NCI-H2029 treated with DMSO at 0.1 percent for 48 hours (cell line): Measurements from ENCODE around the gene MT1X.

ENCODE experiments used
- DNase-seq: peaks from one replicate; lab custom pipeline; 2025; lab: John Stamatoyannopoulos, UW

The MT1X gene

GRCh38 chr16:56681939-56682702 is at the start of gene MT1X:
Gene MT1X (plus strand): TSS chr16:56682470. CDS start chr16:56682541, 71 bp downstream.
- DNase-seq: peak; percentile 55

- no peak for DNase-seq
Measured at GRCh38 chr16:56632848-56633365, 49.4 kb upstream of the MT1X start.

DNA sequence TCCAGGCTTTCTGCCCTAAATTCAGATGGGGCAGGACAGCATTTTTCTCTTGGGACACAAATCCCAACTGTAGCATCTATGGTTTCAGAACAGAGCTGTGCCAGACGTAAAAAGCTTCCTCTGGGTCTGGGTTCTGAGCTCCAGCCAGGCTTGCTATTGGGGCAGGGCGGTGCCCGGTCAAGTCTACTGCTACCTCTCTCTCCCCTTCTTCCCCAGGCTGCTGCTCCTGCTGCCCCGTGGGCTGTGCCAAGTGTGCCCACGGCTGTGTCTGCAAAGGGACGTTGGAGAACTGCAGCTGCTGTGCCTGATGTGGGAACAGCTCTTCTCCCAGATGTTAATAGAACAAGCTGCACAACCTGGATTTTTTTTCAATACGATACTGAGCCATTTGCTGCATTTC is 48.7 kb upstream of the MT1X start:
- DNase-seq: no peak

GRCh38 chr16:56634715-56635440 is 47.4 kb upstream of the MT1X start:
- DNase-seq: no peak

DNA sequence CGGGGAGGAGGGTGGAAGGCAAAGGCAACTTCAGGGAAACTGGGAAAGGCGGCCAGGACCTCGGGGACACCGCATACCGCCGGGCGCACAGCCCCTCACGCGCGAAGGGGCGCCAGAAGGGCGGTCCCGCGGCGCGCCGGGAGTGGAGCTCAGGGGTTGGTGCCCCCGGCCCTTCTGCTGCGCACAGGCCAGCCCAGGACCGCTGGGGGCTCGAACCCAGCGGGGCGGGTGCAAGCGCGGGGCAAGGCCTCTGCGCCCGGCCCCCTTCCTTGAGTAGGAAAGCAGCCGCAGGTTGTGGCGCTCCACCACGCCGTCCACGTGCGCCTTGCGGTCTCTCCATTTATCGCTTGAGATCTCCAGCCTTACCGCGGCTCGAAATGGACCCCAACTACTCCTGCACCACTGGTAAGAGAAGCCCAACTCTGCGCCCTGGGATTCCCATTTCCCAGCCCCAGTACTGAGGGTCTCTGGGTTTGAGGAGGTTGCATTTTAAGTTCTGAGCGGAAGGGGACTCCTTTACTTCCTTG is 46.8 kb upstream of the MT1X start:
- no peak for DNase-seq

DNA sequence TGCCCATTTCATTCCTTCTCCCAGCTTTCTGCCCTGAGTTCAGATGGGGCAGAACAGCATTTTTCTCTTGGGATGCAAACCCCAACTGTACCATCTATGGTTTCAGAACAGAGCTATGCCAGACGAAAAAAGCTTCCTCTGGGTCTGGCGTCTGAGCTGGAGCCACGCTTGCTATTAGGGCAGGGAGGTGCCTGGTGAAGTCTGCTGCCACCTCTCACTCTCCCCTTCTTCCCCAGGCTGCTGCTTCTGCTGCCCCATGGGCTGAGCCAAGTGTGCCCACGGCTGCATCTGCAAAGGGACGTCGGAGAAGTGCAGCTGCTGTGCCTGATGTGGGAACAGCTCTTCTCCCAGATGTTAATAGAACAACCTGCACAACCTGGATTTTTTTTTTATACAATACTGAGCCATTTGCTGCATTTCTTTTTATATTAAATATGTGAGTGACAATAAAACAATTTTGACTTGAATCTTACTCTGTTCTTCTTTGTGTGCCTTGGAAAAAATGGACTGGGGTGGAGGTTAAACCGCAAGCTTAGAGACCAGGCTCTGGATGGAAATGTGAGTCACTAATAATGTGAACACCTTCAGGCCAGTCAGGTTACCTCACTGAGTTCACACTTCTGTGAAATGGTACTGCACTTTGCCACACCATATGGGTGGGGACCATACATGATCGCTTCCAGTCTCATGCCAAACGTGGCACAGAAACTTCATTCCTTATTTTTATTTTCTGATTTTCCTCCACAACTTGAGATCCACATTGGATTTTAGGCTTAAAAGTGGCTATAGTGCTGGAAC is 45.5 kb upstream of the MT1X start:
- no peak for DNase-seq

GRCh38 chr16:56637814-56638750 is 44.2 kb upstream of the MT1X start, which contains the start of gene MT1A:
Gene MT1A (plus strand): TSS chr16:56638666. CDS start chr16:56638739, 73 bp downstream.
- DNase-seq: no peak

DNA sequence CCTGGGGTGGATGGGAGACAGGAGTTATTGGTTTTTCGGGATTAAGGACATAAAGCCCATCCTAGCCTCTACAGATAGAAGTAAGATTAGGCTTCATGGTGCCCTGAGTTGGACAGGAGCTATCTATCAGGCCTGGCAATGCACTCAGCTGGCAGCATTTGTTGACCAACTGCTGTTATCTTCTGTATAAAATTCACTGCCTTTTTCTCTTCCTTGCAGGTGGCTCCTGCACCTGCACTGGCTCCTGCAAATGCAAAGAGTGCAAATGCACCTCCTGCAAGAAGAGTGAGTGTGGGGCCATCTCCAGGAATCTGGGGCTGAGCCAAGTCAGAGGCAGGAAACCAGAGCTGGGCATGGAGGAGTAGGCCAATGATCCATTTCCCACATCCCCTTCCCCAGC is 43.2 kb upstream of the MT1X start:
- no peak for DNase-seq

DNA sequence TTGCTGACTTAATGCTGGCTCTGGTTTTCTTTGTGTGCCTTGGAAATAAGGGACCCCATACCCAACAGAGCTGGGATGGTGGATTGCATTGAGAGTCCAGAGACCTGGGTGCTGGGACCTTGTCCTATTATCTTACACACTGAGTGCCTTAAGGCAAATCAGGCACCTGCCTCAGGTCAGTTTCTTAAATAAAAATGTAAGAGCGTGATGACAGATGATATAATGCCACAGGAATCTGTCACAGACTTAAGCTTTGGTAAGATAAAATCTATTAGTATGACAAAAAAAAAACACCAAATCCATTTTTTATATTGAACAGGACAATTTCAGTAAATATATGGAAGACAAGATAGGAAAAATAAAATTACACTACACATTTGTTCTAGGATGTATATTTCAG is 42.2 kb upstream of the MT1X start:
- DNase-seq: no peak

GRCh38 chr16:56641166-56641565 is 41.1 kb upstream of the MT1X start:
- DNase-seq: no peak

DNA sequence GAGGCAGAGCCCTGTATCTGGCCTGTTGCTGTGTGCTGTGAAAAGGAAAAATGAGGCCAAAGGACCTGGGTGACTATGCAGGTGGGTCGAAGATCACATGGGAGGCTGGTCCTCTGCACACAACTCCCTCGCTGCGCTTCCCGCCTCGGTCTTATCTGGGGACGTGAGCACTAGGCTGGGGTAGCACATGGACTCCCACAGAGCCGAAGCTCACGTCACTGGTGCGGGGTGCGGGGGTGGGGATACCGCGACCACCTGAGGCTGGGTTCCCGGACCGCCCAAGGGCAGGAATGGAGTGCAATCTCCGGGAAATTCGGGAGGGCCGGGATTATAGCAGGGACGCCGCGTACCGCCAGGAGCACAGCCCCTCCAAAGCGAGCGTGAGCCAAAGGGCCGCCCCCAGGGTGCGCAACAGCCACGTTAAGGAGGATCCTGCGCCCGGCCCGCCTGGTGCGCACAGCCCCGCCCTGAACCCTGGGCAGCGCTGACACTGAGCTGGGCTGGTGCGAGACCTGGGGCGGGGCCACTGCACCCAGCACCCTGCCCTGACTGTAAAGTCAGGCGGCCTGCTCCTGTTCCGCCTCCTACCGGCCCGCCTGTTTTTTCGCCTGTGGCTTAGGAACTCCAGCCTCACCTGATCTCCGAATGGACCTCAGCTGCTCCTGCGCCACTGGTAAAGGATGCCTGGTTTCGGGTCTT is 39.0 kb upstream of the MT1X start:
- no peak for DNase-seq

DNA sequence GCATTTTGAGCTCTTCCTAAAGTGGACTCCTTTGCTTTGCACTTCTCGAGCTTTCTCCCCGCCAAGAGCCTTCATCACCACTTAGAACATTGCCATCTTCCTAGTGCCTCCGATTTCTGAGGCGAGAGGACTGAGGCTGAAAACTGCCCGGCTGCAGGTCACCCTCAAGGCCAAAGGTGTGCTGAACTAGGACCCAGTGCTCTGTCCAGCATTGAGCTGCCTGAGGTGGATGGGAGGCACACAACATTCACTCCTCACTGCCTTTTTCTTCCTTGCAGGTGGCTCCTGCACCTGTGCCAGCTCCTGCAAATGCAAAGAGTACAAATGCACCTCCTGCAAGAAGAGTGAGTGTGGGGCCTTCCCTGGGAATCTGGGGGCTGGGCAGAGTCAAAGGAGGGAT is 38.4 kb upstream of the MT1X start:
- DNase-seq: no peak

- no peak for DNase-seq
Measured at GRCh38 chr16:56645311-56645710, 37.0 kb upstream of the MT1X start.

DNA sequence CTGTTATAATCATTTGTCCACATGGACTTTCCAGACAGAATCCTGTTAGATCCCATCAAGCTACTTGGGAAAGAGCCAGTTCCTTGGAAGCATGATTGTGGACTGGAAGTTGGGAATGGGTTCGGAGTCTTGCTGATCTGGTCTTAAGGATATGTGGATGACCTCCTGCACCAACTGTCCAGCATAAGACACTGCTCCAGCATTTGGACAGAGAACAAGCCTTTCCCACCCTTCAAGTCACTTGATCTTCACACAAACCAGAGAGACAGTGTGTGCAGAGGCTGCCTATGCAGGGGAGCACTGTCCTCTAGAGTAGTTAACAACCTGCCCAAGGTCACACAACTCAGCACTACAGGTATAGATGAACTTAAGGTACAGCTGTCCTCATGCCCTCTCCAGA is 36.4 kb upstream of the MT1X start:
- no peak for DNase-seq

- no peak for DNase-seq
Measured at GRCh38 chr16:56647641-56648431, 34.4 kb upstream of the MT1X start.

DNA sequence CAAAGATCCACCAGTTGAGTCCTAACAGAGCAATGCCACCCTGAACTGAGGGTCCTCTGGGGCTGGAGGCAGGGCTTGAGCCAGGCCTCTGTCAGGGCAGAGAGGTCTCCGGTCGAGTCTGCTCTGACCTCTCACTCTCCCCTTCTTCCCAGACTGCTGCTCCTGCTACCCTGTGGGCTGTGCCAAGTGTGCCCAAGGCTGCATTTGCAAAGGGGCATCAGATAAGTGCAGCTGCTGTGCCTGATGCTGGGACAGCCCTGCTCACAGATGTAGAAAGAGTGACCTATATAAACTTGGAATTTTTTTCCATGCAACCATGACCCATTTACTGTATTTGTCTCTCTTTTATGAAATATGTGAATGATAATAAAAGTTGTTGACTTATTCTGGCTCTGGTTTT is 33.0 kb upstream of the MT1X start:
- DNase-seq: no peak

GRCh38 chr16:56649820-56650219 is 32.5 kb upstream of the MT1X start:
- no peak for DNase-seq

- DNase-seq: no peak
Measured at GRCh38 chr16:56651586-56651985, 30.7 kb upstream of the MT1X start, which contains the start of gene MT1B. Gene MT1B (plus strand): TSS chr16:56651886. CDS start chr16:56651954, 68 bp downstream.

DNA sequence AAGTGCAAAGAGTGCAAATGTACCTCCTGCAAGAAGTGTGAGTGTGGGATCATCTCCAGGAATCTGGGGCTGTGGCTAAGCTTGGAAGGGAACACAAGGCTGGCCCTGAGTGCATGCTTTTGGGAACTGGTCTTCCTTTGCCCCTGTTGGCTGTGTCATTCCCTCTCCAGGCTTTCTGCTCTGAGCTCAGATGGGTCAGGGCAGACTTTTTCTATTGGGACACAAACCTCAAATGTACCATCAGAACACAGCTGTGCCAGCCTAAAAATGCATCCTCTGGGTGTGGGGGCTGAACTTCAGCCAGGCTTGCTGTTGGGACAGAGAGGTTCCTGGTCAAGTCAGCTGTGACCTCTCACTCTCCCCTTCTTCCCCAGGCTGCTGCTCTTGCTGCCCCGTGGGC is 29.7 kb upstream of the MT1X start:
- DNase-seq: no peak
